Stimulated activated CD4-positive, alpha-beta T cell treated with anti-CD3 and anti-CD28 coated beads, Interleukin-12 subunit alpha, Interleukin-12 subunit beta, amount 100 ng/mL, for 4 hours (primary cell): Measurements from ENCODE around the gene COL8A1.
"Not testable (repeated sequence)": the region's sequence is repeated elsewhere in the genome, so short reads cannot be mapped to it uniquely, and the experiment has no call there.

ENCODE experiments used
- DNase-seq: peaks from one replicate; pipeline ENCODE4 v3.0.0-alpha.2; 2020

The COL8A1 gene

DNA sequence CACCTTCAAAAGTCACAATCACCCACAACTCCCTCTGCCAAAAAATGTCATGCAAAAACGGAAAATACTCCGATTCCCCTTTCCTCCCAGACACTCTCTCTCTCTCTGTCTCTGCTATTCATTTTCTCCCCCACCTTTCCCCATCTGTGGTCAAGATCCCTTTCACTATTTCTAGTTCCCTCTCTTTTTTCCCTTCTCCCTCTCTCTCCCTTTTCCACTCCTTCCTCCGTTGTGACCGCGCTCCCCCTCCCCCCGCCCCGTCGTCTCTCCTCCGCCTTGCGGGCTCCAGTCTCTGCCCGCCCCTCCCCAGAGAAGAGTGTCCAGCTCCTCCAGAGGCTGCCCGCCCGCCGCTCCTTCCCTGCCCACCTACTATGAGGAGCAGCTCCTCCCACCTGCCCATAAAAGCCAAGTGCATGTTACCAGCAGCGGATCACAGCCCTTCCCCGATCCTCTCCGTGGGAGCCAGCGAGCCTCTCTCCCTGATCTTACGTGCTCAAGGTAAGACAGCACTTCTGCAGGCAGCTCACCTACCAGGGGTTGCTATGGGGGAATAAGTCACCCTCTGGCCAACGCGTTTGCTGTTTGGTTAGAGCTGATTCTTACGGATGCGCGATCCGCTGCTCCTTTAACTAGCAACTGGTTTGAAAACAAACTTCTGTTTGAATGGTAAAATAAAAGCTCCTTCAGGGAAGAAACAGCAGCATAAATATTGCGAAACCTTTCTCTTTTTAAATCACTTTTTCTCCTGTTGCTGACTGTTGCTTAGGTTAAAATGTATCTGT is at the start of gene COL8A1:
Gene COL8A1 (plus strand): TSS at position 428 of the 782 bp plus-strand sequence. CDS start 152,089 bp downstream, outside the sequence.
- DNase-seq: no peak

DNA sequence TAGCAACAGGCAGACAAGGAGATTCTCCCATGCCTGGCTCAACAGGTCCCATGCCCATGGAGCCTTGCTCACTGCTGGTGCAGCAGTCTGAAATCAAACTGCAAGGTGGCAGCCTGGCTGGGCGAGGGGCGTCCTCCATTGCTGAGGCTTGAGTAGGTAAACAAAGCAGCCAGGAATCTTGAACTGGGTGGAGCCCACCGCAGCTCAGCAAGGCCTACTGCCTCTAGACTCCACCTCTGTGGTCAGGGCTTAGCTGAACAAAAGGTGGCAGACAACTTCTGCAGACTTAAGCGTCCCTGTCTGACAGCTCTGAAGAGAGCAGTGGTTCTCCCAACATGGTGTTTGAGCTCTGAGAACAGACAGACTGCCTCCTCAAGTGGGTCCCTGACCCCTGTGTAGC is 49.2 kb upstream of the COL8A1 start:
- DNase-seq: not testable (repeated sequence)

DNA sequence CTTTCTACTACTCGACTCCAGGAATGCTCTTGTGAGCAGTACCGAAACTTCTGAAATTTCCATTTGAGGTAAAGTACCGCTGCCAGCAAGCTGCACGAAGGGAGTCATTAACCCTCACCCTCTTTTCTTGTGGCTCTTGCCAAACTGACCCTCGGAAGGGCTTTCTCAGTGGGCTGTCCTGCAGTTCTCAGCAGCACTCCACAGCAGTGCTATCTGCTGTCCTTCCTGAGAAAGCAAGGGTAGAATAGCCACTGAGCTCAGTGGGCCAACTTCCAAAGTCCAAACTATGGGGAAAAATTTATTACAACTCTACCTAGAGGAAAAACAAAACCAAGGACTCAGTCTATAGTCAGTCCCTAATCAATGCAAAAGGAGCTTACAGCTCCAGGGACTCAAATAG is 38.5 kb upstream of the COL8A1 start:
- DNase-seq: no peak

DNA sequence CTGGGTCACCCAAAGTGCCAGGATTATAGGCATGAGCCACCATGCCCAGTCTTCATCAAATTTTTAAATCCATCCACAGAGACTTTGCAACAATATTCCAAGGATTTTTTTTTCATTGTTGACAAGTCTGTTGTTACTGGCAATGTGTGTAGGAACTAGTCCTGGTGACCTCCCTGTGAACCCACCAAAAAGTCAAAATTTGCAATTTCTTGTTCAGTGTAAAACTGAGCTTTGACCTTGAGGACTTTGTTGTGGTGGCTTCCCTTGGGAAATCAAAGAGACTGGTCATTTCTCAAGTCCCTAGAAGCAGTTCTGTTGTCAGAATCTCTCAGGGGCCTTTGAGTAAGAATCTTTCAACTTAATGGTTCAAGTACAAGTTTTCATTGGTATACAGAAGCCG is 36.9 kb upstream of the COL8A1 start:
- DNase-seq: no peak

DNA sequence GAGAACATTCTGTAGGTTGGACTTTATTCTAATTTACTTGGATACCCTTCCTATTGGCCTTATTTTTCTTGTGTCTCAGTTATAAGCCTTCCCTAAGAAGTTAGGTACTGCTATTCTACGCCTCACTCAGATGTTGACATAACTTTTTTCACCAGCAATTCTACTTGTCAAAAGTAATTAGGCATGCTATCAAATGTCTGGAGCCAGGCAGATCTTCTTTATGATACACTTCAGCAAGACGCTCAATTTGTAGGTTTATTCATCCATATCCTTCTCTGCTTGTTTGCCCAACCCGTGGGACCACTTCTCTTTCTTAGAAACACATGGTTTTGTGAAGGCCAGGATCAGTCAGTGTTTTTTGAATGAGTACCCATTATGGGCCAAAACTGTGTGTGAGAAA is 36.2 kb upstream of the COL8A1 start:
- no peak for DNase-seq

DNA sequence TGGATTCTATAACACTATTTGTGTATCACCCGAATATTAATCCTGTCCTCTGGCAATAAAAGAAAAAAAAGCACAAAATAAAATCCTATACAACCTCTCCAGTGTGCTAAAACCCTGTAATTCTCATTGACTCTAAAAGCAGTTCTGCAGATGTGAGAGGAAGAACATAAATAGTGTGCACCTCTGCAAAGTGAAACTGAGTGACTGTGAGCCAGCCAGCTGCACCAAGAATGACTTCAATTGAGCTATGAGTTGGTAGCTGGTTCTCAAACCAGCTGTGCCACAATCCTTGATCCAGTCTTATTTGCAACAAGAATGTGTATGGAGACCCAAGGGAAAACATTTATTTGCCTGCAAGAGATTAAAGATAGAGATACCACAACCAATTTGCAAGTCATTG is 31.2 kb upstream of the COL8A1 start:
- DNase-seq: no peak

DNA sequence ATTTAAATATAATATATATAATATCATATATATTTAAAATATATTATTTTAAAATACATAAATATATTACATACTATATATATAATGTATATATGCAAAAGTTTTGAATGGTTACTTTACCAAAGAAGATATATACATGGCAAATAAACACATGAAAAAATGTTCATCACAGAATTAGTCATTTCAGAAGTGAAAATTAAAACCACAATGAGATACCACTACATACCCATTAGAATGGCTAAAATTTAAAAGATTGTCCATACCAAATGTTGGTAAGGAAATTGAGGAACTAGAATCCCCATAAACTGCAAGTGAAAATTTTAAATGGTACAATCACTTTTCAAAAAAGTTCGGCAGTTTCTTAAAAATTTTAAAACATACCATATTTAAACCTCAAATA is 23.6 kb upstream of the COL8A1 start:
- DNase-seq: no peak

DNA sequence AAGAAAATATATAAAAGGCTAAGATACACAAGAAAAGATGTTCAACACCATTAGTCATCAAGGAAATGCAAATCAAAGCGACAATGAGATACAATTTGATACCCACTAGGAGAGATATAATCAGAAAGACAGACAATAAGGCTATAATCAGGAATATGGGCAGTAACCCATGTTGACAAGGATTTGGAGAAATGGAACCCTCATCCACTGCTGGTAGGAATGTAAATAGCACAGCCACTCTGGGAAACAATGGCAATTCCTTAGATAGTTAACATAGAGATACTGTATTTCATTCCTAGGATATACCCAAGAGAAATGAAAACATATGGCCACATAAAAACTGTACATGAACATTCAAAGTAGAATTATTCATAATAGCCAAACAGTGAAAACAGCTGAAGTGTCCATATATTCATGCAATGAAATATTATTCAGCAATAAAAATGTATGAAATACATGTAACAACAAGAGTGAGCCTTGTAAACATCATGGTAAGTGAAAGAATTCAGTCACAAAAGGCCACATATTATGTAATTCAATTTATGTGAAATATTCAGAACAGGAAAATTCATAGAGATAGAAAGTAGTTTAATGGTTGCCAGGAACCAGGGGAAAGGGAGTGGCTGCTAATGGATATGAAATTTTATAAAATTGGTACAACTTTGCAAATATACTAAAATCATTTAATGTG is 18.2 kb upstream of the COL8A1 start:
- no peak for DNase-seq

DNA sequence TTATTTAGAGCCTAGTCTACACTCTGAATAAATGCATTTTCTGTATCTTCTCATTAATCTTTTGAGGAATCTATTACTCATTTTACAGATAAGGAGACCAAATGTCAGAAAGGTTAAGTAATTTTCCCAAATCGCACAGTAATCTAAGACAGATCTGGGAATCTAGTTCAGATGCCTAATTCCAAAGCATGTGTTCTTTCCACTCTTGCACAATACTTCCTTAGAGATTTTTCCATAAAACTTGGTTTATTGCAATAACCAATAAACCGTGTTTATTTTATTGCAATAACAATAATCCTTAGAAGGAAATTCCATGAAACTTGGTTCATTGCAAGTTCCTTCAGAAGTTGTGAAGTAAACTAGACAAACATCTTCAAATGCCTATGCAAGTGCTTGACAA is 17.4 kb upstream of the COL8A1 start:
- DNase-seq: no peak

DNA sequence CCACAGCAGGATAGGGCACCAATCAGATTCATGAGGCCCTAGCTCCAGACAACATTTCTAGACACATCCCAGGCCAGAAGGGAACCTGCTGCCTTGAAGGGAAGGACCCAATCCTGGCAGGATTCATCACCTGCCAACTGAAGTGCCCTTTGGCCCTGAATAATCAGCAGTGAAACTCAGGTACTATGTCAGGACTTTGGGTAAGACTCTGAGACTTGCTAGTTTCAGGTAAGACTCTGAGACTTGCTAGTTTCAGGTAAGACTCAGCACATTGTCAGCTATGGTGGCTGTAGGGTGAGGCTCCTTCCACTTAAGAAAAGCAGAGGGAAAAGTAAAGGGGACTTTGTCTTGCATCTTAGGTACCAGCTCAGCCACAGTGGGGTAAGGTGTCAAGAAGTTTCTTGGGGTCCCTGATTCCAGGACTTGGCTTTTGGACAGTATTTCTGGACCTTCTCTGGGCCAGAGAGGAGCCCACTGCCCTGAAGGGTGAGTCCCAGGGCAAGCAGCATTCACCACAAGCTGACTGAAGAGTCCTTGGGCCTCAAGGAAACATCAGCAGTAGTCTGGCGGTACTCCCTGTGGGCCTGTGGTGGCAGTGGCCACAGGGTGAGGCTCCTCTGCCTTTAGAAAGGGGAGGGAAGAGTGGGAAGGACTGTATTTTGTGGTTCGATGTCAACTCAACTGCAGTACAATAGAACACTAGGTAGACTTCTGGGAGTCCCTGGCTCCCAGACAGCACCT is 13.7 kb upstream of the COL8A1 start:
- DNase-seq: no peak

DNA sequence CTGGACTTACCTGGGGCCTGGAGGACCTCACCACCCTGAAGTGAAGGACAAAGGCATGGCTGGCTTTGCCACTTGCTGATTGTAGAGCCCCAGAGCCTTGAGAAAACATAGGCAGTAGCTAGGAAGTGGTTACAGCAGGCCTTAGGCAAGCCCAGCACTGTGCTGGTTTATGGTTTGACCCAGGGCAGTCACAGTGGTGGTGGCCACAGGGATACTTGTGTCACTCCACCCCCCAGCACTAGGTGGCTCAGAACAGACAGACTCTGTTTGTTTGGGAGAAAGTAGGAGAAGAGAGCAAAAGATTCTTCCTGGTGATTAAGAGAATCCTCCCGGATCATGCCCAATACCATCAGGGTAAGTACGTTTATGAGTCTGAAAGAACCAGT is 13.2 kb upstream of the COL8A1 start:
- no peak for DNase-seq

DNA sequence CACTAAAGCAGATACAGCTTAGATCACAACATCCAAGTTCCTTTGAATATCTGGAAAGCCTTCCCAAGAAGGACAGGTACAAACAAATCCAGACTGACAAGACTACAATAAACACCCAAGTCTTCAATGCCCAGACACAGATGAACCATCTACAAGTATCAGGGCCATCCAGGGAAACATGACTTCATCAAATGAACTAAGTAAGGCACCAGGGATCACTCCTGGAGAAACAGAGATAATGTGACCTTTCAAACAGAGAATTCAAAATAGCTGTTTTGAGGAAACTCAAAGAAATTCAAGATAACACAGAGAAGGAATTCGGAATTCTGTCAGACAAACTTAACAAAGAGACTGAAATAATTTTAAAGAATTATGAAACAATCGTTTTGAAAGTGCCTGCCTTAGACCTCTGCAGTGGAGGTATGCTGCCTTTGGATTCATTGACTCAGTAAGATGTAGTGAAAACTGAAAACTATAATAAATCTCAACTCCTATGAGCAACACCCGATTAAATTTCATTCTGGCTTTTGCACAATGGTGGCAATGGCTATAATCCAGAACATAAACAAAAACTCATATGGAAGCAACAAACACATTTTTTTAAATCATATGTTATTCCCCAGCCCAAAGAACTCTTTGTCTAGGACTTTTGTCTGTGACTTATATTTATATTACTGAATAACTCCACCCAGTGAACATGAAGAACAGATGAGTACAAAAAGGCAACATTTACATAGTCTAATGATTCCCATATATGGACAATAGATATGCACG is 12.6 kb upstream of the COL8A1 start:
- no peak for DNase-seq

DNA sequence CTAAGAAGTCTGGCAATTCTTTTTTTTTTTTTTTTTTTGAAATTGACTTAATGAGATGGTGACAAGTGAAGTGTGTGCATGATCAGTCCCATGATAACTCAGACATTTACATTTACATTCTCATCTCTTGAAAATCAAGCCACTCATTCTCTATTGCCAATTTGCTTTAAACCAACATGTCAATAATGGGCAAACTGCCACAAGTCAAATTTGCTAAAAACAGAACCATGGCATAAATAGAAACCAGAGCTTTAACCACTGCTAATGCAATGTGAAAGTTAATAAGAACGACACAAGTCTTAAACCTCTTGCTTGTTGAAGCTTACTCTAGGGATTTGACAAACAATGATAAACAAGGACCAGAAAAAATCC is 12.0 kb upstream of the COL8A1 start:
- no peak for DNase-seq

DNA sequence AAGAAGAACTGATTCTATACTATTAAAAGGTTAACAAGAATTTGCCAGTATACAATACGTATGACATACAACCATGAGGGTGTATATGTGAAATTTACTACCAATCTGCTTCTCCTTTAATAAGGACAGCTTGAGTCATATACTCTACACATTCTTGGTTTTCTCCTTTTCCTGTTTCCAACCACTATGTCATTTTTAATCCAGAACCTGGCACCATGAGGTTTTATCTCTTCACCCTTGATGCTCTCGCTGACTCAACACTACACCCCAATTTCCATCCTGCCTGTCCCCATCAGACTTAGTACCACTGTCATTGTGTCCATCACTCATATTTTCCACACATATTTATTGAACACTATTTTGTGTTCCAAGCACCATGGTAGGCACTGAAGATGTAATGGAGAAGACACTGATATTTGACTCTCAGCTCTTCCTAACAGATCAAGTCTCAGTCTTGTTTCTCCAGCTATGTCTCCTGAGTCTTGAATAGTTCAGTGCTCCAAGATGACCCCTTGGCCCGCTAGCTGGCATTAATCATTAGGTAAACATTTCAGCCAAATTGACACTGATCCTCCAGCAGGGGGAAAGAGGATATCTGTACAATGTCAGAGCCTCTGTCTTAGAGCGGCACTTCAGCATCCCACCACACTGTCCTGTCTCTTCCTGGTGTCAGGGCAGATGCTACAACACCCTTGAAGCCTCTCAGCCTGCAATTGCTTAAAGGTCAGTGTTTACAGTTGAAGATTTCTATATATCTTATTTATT is 11.2 kb upstream of the COL8A1 start:
- DNase-seq: no peak

DNA sequence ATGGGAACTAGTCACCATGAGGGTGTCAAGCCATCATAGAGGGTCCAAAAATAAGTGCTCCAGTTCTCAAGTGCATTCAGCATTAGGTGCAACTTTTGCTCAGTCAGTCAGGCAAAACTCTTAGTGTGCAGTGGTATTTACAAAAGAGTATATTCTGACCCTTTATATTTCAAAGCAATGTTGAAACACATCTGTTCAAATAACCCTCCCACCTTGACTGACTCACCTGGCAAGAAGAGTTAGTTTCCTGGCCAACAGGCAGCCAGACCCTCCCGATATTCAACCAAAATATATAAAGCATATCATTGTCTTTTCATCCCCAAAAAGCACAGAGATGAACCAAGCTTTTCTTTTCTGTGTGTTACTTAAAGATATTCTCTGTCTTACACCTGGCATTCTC is 7.6 kb upstream of the COL8A1 start:
- no peak for DNase-seq

DNA sequence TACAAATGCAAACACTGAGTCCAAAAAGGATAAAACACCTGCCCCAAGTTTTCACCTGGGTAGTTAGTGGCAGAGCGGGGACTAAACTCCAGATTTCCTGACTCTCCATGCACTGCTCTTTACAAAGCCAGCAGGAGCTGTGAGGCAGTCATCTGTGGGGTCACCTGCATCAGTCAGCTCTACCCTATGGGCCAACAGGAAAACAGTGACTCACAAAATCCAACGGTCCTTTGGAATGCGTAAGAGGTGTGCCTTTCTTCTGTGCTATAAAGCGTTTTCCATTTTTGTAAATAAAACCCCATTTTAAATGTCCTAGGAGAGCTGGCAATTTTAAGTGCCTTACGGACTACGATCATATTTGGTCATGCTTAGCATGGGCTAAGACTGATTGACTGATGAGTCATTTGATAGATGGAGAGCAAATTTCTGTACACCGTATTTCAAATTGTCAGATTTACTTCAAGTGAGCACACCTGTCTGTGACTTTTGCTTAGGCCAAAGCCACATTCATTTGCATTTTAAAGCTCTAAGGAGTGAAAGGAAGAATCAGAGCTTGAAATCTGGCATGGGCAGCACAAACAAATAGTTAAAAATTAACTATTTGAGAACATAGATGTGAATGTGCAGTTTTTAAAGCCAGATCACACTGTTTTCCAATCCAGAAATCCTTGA is 4.4 kb upstream of the COL8A1 start:
- no peak for DNase-seq

DNA sequence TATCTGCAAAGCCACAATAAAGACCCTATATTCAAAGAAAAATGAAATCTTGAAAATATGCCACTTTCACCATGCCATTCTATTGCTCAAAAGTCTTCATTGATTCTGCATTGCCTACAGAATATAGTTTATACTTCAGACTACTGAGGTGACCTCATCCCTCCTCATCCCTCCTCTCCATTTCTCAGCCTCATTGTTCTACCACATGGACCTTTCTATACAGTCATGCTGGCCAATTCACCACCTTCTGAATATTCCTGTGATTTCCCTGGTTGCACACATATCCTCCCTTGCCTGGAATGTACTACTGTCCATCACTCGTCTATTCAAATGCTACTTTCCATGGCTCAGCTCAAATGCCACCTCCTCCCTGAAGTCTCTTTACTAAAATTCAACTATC is 3.5 kb upstream of the COL8A1 start:
- DNase-seq: no peak

DNA sequence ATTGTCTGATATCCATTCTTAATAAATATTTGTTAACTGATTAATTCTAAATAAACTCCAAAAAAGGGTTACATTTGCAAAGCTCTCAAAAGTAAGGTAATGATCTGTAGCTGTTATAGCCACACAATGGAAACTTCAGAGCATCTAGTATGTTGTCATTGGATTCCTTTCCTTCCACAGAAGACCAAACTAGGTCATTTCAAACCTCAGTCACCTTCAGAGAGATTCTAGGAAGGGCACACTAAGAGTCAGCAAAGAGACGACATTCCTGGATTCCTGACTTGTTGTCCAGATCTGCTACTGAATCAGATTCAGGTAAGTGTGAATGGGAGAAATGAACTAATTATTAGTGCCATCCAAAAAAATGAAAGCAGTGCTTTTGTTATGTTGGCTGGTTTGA is 3.0 kb upstream of the COL8A1 start:
- DNase-seq: no peak

DNA sequence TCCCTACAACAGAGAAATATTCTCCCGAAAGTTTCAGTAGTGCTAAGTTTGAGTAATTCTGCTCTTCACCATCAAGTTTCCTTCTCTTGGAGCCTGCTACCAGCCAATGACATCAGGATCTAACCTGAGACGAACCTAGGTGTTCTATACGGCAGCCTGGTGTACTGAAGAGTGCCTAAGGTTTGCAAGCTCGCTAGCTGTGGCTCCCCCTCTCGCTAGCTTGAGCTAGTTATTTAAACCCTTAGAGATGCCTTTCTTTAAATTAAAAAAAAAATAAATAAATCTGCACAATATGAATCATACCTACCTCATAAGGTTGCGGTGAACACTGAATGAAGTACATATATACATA is 1.4 kb upstream of the COL8A1 start:
- no peak for DNase-seq

DNA sequence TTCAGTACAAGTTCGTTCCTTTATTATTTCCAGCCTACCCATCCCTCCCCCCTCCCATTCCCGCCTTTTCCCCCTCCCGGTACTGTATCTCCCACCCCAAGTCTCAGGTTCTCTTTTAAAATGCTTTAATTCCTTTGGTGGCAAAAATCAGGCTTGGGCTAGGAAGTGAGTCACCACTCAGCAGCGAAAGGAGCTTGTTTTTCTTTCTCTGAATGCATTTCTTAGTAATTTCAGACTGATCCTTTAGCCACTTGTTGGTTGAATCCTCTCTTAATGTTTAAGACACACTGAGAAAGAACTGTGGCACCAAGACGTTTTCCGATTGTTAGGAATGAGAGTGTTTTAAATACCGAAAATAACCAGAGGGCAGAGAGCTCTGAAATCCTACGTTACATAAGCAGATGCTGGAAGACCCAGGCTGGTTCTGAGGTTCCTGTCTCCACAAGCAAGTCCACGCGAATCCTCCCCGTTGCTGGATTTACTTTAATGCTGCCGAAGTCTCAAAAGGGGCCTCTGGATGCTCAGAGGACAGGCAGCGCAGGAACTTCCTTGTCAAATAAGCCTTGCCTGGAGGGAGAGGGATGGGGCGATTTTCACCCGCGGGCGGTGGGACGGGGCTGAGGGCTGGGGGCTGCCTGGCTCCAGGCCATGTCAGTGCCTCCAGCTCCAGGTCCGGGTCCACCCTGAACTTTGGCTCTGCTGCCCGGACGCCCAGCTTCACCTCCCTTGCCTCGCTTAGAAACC is 854 bp upstream of the COL8A1 start:
- DNase-seq: no peak

DNA sequence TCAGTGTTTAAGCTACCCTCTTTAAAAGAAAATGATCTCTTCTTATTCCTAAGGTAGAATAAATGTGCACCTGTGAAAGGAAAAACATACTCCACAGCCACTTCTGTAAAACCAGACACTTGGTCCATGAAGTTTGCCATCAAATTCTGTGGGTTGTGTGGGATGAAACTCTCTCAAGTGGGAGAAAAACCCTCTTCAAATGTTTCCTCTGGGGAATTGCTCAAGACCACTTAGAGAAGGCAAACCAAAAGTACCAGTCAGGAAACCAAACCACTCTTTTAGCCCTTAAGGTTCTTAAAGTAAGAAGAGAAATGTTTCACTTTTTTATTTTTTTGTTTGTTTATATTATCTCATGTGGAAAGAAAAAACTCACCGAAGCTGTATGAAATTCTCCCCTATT is 1.2 kb downstream of the COL8A1 start:
- no peak for DNase-seq
